Measurements from ENCODE around the gene SMIM11. TPM values are rescaled to one million over a fixed set of nuclear protein-coding genes. Genes with fewer than 3 reads are reported as not detected.

Gene SMIM11
- total and polyA plus RNA-seq, 10 of the 15 experiments (the other 5 are each of a cell fraction or from before 2014, with no cell fraction given) = 4.8 to 43.1 (median 16.0) TPM

DNA sequence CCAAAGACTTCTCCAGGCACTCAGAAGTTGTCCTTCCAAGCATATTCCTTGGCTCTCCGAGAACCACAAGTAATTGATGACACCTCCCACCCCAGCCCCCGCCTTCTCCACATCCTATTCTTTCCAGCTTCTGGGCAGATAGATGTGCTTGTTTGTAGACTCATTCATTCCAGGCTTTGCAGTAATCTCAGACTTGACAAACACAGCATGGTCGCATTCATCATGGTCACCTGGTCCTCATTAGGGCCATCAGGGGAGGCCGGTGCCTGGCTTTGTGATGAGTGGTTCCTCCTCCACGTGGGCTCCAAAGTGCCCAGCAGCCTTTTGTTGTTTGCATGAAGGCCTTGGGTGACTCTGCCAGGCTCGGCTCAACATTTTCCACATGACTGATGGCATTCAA is 40.0 kb upstream of the SMIM11 start:
- ChIA-PET SMC1A (ENCODE audit: uncharacterized antibody, unreplicated experiment) (interaction anchor here (0.8 kb wide), 1 partner anchor 411 kb away, joined by 3 read pairs; no protein-coding TSS in a partner anchor), CTCF (interaction anchor here (2.4 kb wide), 1 partner anchor 12 kb away, joined by 18 read pairs; no protein-coding TSS in a partner anchor)

More for the DNA sequence above, 40.0 kb upstream of the SMIM11 start:
- Histone ChIP-seq H2AFZ (ENCODE audit: control insufficient read depth, low read depth, low read length) (no peak overlapping the region), H3K4me1 (ENCODE audit: control insufficient read depth, insufficient read depth, low read length) (no peaks in the 10 kb centered on the region), H3K4me2 (ENCODE audit: control insufficient read depth, insufficient read depth) (no peak overlapping the region), H4K20me1 (ENCODE audit: control insufficient read depth, insufficient read depth) (no peaks in the 10 kb centered on the region), H3K9ac (ENCODE audit: control insufficient read depth, insufficient read depth, low read length) (no peak overlapping the region), H3K79me2 (ENCODE audit: control insufficient read depth, insufficient read depth, low read length) (no peaks in the 10 kb centered on the region), H3K9me3 (replicated peaks; ENCODE audit: control insufficient read depth, insufficient read depth, low read length) (no peaks in the 10 kb centered on the region), H3K27me3 (replicated peaks in 1 of 2; ENCODE audit: control insufficient read depth in 2 of 2, insufficient read depth in 2 of 2, low read length in 1 of 2) (no peaks in the 10 kb centered on the region; a peak in 2 of 4 replicates), H3K27ac (ENCODE audit: control insufficient read depth, insufficient read depth) (no peak overlapping the region), H3K4me3 (no peak overlapping the region), H3K36me3 (ENCODE audit: control insufficient read depth in 2 of 2, insufficient read depth in 2 of 2, low read length in 1 of 2) (no peaks in the 10 kb centered on the region)
- 6% methylated on average over 6 of the region's 6 CpGs for WGBS (ENCODE audit: insufficient coverage, insufficient replicate concordance, low lambda C conversion rate, missing lambda C conversion rate)
- POLR2A ChIA-PET = no interaction called here
- FAIRE-seq = no peak
- TF ChIP-seq, protein P1, sequence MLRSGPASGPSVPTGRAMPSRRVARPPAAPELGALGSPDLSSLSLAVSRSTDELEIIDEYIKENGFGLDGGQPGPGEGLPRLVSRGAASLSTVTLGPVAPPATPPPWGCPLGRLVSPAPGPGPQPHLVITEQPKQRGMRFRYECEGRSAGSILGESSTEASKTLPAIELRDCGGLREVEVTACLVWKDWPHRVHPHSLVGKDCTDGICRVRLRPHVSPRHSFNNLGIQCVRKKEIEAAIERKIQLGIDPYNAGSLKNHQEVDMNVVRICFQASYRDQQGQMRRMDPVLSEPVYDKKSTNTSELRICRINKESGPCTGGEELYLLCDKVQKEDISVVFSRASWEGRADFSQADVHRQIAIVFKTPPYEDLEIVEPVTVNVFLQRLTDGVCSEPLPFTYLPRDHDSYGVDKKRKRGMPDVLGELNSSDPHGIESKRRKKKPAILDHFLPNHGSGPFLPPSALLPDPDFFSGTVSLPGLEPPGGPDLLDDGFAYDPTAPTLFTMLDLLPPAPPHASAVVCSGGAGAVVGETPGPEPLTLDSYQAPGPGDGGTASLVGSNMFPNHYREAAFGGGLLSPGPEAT (IDR thresholded peaks at IDR 0.05; ENCODE audit: low read depth) = no peak
- no peak for TF ChIP-seq KDM1A (IDR thresholded peaks at IDR 0.05; ENCODE audit: borderline replicate concordance)
- TF ChIP-seq, protein P2, sequence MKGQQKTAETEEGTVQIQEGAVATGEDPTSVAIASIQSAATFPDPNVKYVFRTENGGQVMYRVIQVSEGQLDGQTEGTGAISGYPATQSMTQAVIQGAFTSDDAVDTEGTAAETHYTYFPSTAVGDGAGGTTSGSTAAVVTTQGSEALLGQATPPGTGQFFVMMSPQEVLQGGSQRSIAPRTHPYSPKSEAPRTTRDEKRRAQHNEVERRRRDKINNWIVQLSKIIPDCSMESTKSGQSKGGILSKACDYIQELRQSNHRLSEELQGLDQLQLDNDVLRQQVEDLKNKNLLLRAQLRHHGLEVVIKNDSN (IDR thresholded peaks at IDR 0.05; ENCODE audit: borderline replicate concordance, extremely low read length, insufficient read depth, low read depth, low read length) = no peak
- no peak for TF ChIP-seq YY1 (IDR thresholded peaks at IDR 0.05; ENCODE audit: low read depth, low read length)
- TF ChIP-seq BHLHE40 (IDR thresholded peaks at IDR 0.05; ENCODE audit: borderline replicate concordance in 1 of 2, low read depth in 2 of 2, low read length in 1 of 2) = no peak
- TF ChIP-seq, protein P3, sequence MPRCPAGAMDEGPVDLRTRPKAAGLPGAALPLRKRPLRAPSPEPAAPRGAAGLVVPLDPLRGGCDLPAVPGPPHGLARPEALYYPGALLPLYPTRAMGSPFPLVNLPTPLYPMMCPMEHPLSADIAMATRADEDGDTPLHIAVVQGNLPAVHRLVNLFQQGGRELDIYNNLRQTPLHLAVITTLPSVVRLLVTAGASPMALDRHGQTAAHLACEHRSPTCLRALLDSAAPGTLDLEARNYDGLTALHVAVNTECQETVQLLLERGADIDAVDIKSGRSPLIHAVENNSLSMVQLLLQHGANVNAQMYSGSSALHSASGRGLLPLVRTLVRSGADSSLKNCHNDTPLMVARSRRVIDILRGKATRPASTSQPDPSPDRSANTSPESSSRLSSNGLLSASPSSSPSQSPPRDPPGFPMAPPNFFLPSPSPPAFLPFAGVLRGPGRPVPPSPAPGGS (IDR thresholded peaks at IDR 0.05; ENCODE audit: borderline replicate concordance, insufficient read depth, low read depth, low read length, poor library complexity, severe bottlenecking) = no peak
- no peak for TF ChIP-seq STAT3 (IDR thresholded peaks at IDR 0.05; ENCODE audit: low read depth, low read length)
- TF ChIP-seq, protein P4, sequence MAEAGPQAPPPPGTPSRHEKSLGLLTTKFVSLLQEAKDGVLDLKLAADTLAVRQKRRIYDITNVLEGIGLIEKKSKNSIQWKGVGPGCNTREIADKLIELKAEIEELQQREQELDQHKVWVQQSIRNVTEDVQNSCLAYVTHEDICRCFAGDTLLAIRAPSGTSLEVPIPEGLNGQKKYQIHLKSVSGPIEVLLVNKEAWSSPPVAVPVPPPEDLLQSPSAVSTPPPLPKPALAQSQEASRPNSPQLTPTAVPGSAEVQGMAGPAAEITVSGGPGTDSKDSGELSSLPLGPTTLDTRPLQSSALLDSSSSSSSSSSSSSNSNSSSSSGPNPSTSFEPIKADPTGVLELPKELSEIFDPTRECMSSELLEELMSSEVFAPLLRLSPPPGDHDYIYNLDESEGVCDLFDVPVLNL (IDR thresholded peaks at IDR 0.05; ENCODE audit: low read depth, low read length) = no peak
- no peak for TF ChIP-seq BCL11A (IDR thresholded peaks at IDR 0.05; ENCODE audit: low read depth, low read length)
- no peak for TF ChIP-seq NBN (IDR thresholded peaks at IDR 0.05)
- TF ChIP-seq POU2F2 (IDR thresholded peaks at IDR 0.05; ENCODE audit: borderline replicate concordance, low read depth, low read length) = no peak
- no peak for TF ChIP-seq ZNF274 (IDR thresholded peaks at IDR 0.05; ENCODE audit: insufficient read depth, insufficient read length)
- TF ChIP-seq POLR2A (IDR thresholded peaks at IDR 0.05; ENCODE audit: low read depth, low read length) = no peak
- in situ Hi-C loops (cut with MboI) (no loop called here), intact Hi-C loops (cut with micrococcal nuclease; ENCODE audit: unreplicated experiment) (no loop called here)
- DNase-seq (ENCODE audit: low read depth, low spot score) = no peak
- RAD21 ChIA-PET (ENCODE audit: unreplicated experiment) = no interaction called here
- ATAC-seq = no peak
- no TSS peak for BruUV-seq (replicated peaks)
